Tibial artery (tissue), 4 donors: Measurements from ENCODE around the gene MLH3.

Experiments used
- DNase-seq, 2 donors: peaks; one replicate each; pipeline ENCODE4 v3.0.0-alpha.2; 2019
- H3K27ac ChIP-seq, 2 donors: fragments of 200-600 bp; sonication (generic) in 1 of 2; 1 replicate in 1 of 2; 2 replicates in 1 of 2; pipeline ENCODE4 v1.5.1; 2018 to 2019; ENCODE audit warnings: mild to moderate bottlenecking in 1 of 2
- H3K27me3 ChIP-seq, 2 donors: fragments of 200-600 bp; sonication (generic) in 1 of 2; one replicate each; pipeline versions ENCODE4 v1.5.1 to v1.6.0; 2016 to 2019
- H3K36me3 ChIP-seq, 3 donors: fragments of 200-600 bp; sonication (generic) in 2 of 3; one replicate each; pipeline ENCODE4 v1.5.1; 2016 to 2019; ENCODE audit warnings: mild to moderate bottlenecking in 2 of 3
- H3K4me1 ChIP-seq, 4 donors: fragments of 200-600 bp; sonication (generic) in 2 of 4; 1 replicate in 3 of 4; 2 replicates in 1 of 4; pipeline ENCODE4 v1.5.1; 2016 to 2019
- H3K4me3 ChIP-seq, 2 donors: fragments of 200-600 bp; sonication (generic) in 1 of 2; 1 replicate in 1 of 2; 2 replicates in 1 of 2; pipeline ENCODE4 v1.5.1; 2018 to 2019; ENCODE audit warnings: mild to moderate bottlenecking in 2 of 2
- H3K9me3 ChIP-seq, 3 donors: fragments of 200-600 bp; sonication (generic) in 1 of 3; one replicate each; pipeline ENCODE4 v1.5.1; 2016 to 2019
- CTCF ChIP-seq, 2 experiments: fragments of 200-600 bp in 1 of 2; fragments of 450-650 bp in 1 of 2; IDR thresholded peaks; one replicate each; pipeline ENCODE4 v1.5.1; 2017 to 2019; ENCODE audit warnings: antibody characterized with exemption in 2 of 2, mild to moderate bottlenecking in 1 of 2, moderate library complexity in 1 of 2
- intact Hi-C: fragments of 100-400 bp; cut with DNase I; formaldehyde crosslinking; loops from one replicate; pipeline ENCODE4 v1.15.0; 2023; ENCODE audit warnings: low total_unique reads

The MLH3 gene

GRCh38 chr14:74988131-74988530, 63.1 kb downstream of the MLH3 start:
- H3K4me3 ChIP-seq = no peak overlapping the region
- H3K4me1 ChIP-seq = peaks cover 0 to 50% (median 41%) of the 10 kb centered on the region in 4 donors
- H3K36me3 ChIP-seq = no peaks in the 10 kb centered on the region
- DNase-seq = no peak
- no peaks in the 10 kb centered on the region for H3K27me3 ChIP-seq
- peak overlapping the region in 1 of 2 donors; percentile 94 for H3K27ac ChIP-seq
- TF ChIP-seq CTCF (IDR thresholded peaks at IDR 0.05) = no peak
- H3K9me3 ChIP-seq = no peaks in the 10 kb centered on the region
- intact Hi-C loops = no loop called here

DNA sequence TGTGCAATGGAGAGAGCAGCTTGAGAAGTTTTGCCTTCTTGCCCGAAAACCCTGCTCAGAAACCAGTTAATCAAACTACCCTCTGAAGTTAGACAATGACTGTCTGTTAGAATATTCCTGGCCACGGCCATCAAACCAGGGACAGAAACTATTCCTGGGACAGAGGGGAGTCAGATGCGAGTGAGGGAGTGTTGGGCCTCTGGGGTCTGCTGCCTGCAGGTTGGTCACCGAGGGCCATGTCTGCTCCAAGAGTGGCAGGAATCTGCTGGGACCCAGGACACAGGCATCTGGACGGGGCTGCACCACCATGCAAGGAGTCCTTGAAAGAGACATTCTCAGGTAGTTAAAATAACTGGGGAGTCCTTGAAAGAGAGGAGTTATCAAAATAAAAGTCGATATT, 65.5 kb downstream of the MLH3 start:
- peak in 1 of 2 donors; percentile 39 for DNase-seq
- Histone ChIP-seq H3K4me3 (no peak overlapping the region), H3K27ac (peak overlapping the region; percentile 80 to 94), H3K27me3 (no peaks in the 10 kb centered on the region), H3K4me1 (peaks cover 5 to 58% (median 52%) of the 10 kb centered on the region in 4 donors), H3K36me3 (no peaks in the 10 kb centered on the region), H3K9me3 (no peaks in the 10 kb centered on the region)
- intact Hi-C loops = no loop called here
- TF ChIP-seq CTCF (IDR thresholded peaks at IDR 0.05) = no peak

- Histone ChIP-seq H3K36me3 (no peaks in the 10 kb centered on the region), H3K27me3 (no peaks in the 10 kb centered on the region), H3K4me1 (peaks cover 5 to 66% (median 60%) of the 10 kb centered on the region in 4 donors), H3K9me3 (no peaks in the 10 kb centered on the region), H3K27ac (peak overlapping the region; percentile 80 to 94), H3K4me3 (no peak overlapping the region)
- intact Hi-C loops = no loop called here
- DNase-seq = peak in 1 of 2 donors; percentile 94
- no peak for TF ChIP-seq CTCF (IDR thresholded peaks at IDR 0.05)
These were observed 66.3 kb downstream of the MLH3 start for GRCh38 chr14:74985028-74985310.

DNA sequence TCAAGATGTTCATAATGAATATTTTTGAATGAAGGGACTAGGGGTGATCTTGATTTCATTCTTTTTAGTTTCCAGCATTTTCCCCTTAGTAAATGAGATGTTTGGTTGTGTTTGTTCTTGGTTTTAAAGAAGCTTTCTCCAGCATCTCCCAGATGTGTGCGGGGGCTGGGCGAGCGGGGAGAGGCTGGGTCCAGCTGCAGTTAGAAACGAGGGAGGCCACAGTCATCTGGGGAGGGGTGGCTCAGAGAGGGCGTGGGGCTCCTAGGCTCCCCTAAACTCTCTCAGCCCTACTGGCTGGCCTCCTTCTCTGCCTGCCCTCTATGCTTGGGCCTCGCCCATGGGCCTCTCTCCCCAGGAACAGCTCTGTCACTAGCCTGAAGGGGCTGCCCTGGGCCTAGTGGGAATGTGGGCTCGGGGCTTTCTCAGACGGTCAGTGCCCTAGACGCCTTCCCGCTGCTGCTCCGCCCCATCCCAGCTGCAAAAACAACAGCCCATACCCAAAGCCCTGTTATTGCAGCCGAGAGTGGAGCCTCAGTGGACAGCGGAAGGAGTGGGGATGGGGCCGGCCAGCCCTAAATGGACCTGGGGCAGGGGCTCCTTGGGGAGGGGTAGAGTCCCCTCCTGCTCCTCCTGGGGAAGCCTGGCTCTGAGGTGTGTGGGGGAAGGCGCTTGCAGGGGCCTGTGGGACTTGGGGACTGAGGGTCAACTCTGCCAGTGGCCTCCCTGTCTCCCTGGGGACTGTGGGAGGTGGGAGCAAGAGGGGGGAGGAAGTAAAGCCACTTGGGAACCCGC, 66.8 kb downstream of the MLH3 start:
- Histone ChIP-seq H3K9me3 (no peaks in the 10 kb centered on the region), H3K36me3 (no peaks in the 10 kb centered on the region), H3K27me3 (no peaks in the 10 kb centered on the region), H3K4me1 (peaks cover 5 to 72% (median 65%) of the 10 kb centered on the region in 4 donors), H3K27ac (peak overlapping the region; percentile 80 to 94), H3K4me3 (no peak overlapping the region)
- no peak for TF ChIP-seq CTCF (IDR thresholded peaks at IDR 0.05)
- intact Hi-C loops = loop anchor here (5.0 kb wide), 1 partner anchor 293 kb away; the partner anchor contains the start of gene FOS
- DNase-seq = peak in 1 of 2 donors; percentile 45

- H3K4me1 ChIP-seq = peaks cover 5 to 83% (median 75%) of the 10 kb centered on the region in 4 donors
- no peaks in the 10 kb centered on the region for H3K36me3 ChIP-seq
- intact Hi-C loops = loop anchor here (5.0 kb wide), 1 partner anchor 294 kb away; the partner anchor contains the start of gene FOS
- H3K27me3 ChIP-seq = no peaks in the 10 kb centered on the region
- H3K4me3 ChIP-seq = no peak overlapping the region
- no peak for TF ChIP-seq CTCF (IDR thresholded peaks at IDR 0.05)
- no peaks in the 10 kb centered on the region for H3K9me3 ChIP-seq
- DNase-seq = no peak
- peak overlapping the region; percentile 80 to 94 for H3K27ac ChIP-seq
These were observed 67.9 kb downstream of the MLH3 start for GRCh38 chr14:74983343-74983742.
